SHP77 (cell line): ENCODE results near the gene ZSCAN21.

Experiments
- DNase-seq, 2 experiments: peaks; one replicate each; lab custom pipeline; 2025; lab: John Stamatoyannopoulos, UW

ZSCAN21 gene

GRCh38 chr7:100100420-100101015 lies 50.9 kb downstream of the ZSCAN21 start:
- DNase-seq = peak; percentile 84 to 89

- DNase-seq = peak; percentile 93 to 95
These were observed 51.7 kb downstream of the ZSCAN21 start, which contains the start of the genes AP4M1 and MCM7 for GRCh38 chr7:100101016-100101862. TSS of gene AP4M1 (plus strand) at chr7:100101643. CDS start at chr7:100101715, 72 bp downstream. TSS of gene MCM7 (minus strand) at chr7:100101397. CDS start at chr7:100101294, 103 bp downstream.

GRCh38 chr7:100102950-100103840 lies 53.6 kb downstream of the ZSCAN21 start:
- no peak for DNase-seq

- no peak for DNase-seq
These were observed 56.0 kb downstream of the ZSCAN21 start for GRCh38 chr7:100105534-100105933.

- no peak for DNase-seq
These were observed 57.1 kb downstream of the ZSCAN21 start for GRCh38 chr7:100106633-100107032.

DNA sequence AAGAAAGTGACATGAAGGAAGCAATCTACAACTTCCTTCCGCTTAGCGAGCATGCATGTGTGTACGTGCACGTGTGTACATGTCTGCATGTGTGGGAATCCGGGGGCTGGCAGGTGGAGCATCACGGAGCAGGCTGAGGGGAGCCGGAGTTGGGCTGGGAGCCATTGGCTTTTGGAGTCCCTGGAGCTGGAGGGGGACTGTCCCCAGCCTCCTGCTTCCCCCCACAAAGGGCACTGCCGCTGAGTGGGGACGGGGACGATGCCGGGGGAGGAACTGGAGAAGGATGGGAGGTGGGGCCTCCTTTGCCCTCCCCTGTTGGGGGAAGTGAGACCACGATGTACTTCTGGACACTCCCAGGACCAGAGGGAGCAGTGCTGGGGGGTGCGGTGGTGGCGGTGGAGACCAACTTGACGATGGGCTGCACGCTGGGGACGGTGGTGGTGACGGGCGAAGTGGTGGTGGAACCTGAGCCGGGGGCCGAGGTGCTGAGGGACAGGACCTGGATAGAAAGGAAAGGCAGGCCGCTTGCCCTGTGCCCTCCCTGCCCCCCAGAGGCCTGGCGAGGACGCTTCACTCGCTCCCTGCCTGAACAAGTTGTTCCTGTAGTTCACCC lies 57.7 kb downstream of the ZSCAN21 start:
- no peak for DNase-seq

- no peak for DNase-seq
These were observed 58.3 kb downstream of the ZSCAN21 start for GRCh38 chr7:100107890-100108289.

- no peak for DNase-seq
These were observed 60.1 kb downstream of the ZSCAN21 start for GRCh38 chr7:100109521-100110163.

DNA sequence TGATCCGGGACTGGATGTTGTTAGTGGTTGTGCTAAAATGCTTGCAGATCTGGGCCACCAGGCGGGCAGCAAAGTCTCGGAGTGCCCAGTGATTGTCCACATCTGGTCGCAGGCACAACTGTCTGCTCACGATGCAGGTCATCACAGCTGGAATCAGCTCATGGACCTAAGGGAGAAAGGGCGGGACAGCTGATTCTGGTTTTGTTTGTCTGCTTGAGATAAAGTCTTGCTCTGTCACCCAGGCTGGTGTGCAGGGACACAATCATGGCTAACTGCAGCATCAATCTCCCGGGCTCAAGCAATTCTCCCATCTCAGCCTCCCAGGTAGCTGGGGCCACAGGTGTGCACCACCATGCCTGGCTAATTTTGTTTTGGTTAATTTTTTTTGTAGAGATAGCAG lies 61.6 kb downstream of the ZSCAN21 start:
- no peak for DNase-seq

DNA sequence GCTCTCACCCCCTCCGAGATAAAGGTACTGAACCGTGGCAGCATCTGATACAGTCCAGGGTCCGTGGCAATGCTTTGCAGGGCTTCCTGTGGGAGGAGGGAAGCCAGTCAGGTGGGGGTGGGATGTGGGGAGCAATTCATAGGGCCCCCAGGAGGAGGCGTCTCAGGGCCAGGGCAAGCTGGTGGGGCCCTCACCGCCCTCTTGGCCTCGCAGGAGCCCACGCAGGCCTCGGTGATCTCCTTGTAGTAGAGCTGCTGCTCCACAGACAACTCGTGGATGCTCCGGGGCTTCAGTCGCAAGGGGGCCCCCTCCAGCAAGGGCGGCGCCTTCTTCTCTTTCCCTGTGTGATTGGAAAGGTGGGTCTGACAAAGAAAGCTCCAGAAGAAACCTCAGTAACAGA lies 62.3 kb downstream of the ZSCAN21 start:
- no peak for DNase-seq
